GM19395 (cell line): ENCODE measurements around the gene RHBDF1.

ENCODE experiments used
- ATAC-seq: cut with Tn5 transposase; IDR thresholded peaks from one replicate; pipeline ENCODE4 v1.9.1; 2021; ENCODE audit warnings: mild to moderate bottlenecking, moderate library complexity; ENCODE audit not compliant: unreplicated experiment

The RHBDF1 gene

GRCh38 chr16:75580-76501, 3.4 kb upstream of the RHBDF1 start:
- ATAC-seq: no peak

- ATAC-seq: no peak
Measured at GRCh38 chr16:74747-75334, 2.4 kb upstream of the RHBDF1 start.

- ATAC-seq: no peak
Measured at GRCh38 chr16:74051-74746, 1.8 kb upstream of the RHBDF1 start.

GRCh38 chr16:71540-72401, 660 bp downstream of the RHBDF1 start:
- no peak for ATAC-seq

GRCh38 chr16:71210-71539, 1.3 kb downstream of the RHBDF1 start:
- no peak for ATAC-seq

GRCh38 chr16:69181-69580, 3.2 kb downstream of the RHBDF1 start:
- no peak for ATAC-seq

- no peak for ATAC-seq
Measured at GRCh38 chr16:67884-68789, 4.3 kb downstream of the RHBDF1 start.

GRCh38 chr16:67183-67791, 5.1 kb downstream of the RHBDF1 start:
- ATAC-seq: no peak

- no peak for ATAC-seq
Measured at GRCh38 chr16:66309-67182, 5.9 kb downstream of the RHBDF1 start.

- ATAC-seq: no peak
Measured at GRCh38 chr16:65745-66144, 6.7 kb downstream of the RHBDF1 start.

- ATAC-seq: no peak
Measured at GRCh38 chr16:64914-65255, 7.5 kb downstream of the RHBDF1 start.

- no peak for ATAC-seq
Measured at GRCh38 chr16:63998-64913, 8.2 kb downstream of the RHBDF1 start.

GRCh38 chr16:63466-63865, 9.0 kb downstream of the RHBDF1 start:
- ATAC-seq: no peak

- no peak for ATAC-seq
Measured at GRCh38 chr16:62968-63391, 9.5 kb downstream of the RHBDF1 start.

- no peak for ATAC-seq
Measured at GRCh38 chr16:62283-62967, 10.0 kb downstream of the RHBDF1 start.

GRCh38 chr16:61879-62281, 10.6 kb downstream of the RHBDF1 start:
- no peak for ATAC-seq
